HG02588 (cell line): Measurements from ENCODE around the gene TCF12.

Source experiments
- ATAC-seq: cut with Tn5 transposase; IDR thresholded peaks from one replicate; pipeline ENCODE4 v1.9.1; 2021; ENCODE audit warnings: mild to moderate bottlenecking, moderate library complexity; ENCODE audit not compliant: unreplicated experiment

The TCF12 gene

DNA sequence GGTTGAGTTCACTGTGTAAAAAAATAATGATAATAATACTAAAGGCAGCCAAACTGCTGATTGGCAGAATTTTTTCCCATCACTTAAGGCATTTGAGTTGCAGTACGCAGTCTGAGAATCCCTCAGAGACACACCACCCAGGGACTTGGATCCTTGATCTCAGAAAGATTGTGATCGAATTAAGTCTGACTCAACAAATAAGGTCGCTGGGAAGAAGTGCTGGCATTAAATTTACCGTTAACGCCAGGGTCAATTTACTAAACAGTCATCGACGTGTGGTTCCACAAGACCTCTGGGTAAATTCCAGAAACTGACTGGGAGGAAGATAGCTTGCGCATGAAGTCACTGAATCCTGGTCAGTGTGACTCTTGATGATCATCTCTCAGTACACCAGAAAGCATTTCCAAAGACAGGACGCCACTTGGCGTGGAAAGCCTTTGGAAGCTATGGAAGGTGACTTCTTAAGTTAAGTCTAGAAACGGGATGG is 409.6 kb downstream of the TCF12 start:
- no peak for ATAC-seq

DNA sequence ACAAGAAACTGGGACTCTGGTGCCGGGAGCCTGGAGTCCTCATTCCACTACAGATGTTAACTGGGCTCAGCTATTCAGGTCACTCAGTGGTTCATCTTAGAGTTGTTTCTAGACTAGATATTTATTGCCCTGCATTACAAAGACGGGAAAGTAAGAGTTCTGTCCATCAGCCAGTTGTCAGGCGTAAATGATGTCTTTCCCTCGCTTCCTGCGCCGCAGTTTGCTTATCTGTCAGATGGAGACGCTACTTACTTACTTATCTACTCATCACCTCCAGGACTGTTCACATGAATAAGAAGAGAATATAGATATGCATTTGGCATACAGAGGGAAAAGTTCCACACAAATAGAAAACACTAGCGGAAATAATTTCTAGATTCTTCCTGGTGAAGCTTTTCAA is 410.0 kb downstream of the TCF12 start:
- no peak for ATAC-seq

DNA sequence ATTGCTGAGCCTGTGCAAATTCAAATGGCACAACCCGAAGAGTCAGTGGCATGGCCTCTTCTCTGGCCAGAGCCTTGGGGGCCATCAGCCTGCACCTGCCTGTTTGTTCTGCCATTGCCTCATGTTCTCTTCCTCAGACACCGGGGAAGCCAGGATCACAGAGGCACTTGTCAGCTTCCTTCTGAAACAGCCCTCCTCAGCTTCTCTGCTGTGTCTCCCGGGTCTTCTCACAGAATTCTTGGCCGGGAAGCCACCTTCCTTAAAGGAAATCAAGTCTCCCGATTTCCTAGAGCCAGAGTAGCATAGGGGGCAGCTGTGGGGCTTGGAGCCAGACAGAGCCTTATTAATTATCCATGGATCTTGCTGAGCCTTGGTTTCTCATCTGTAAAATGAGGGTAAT is 410.5 kb downstream of the TCF12 start:
- ATAC-seq = no peak

DNA sequence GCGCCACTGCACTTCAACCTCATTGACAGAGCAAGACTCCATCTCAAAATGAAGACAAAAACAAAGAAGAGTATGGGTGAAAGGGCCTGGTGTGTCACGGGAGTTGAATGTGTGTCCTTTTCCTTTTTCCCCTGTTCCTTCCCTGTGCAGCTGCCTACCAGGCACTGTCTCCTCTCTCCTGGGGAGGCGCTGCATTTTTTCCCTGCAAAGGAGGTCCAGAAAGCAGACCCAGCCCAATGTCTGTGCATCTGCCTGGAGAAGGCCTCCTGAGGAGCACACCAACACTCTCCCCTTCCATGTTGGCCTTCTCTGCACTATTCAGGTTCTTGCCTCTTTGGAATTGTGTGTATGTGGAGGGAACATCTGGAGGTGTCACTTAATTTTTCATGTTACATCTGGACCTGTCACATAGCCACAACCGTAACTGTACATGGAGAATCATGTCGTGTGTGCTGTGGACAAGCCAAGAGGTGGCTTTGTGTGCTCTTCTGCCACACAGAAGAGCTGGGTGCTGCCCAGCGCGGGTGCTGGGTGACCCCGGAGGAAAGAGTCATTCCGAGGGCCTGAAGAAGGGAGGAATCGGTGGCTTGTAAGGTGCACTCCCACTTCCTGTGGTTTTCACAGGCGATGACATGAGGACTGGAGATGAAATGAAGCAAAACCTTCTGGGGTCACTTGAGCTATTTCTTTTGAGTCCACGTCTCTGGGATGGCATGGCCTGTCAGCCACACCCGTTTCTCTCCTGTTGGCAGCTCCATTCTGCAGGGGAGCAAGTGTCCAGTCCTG is 411.3 kb downstream of the TCF12 start:
- ATAC-seq = no peak

DNA sequence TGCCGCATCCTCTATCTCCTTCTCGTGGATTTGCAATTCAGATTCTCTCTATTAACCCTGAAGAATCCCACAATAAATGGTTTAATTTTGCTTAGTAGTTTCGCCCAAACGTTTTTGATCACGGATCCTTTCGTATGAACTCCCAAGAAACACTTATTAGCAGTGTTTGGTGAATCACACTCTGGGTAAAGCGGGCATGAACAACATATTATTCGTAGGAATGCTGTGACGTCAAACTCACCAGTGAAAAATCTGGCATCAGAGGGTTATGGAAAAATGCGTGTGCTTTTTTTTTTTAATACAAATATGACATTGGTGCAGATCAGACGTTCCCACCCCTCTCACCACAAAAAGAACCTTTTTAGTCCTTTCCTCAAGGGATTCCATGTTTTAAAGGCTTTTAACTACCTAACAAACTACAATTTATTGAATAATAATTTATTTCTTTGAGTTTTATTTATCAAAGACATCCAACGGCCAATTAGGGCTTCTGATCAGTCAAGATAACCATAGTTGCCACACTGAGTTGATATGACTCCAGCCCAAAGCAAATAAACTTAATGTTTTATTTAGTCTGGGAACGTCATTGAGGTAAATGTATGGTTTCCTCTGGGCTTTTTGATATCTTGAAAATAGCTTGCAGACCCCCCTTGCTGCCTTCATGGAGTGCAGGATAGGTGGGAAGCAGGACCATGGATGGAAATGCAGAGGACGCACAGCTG is 412.3 kb downstream of the TCF12 start:
- ATAC-seq = no peak

DNA sequence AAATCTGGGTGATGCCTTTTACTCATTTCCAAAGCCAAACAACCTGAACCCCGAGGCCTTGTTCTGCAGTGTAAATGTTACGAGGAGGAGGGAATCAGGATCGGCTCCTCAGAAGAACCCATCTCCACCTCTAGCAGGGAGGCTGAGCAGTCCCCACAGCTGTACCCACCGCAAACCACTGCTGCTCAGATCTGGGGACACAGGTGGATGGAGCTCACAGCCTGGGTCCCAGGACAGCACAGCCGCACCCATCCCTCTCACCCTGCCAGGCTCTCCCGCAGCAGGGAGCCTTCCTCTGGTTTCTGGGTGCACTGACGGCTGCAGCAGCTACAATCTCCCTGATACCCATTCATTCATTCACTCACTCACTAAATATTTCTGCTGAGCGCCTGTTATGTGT is 413.9 kb downstream of the TCF12 start:
- ATAC-seq = no peak

DNA sequence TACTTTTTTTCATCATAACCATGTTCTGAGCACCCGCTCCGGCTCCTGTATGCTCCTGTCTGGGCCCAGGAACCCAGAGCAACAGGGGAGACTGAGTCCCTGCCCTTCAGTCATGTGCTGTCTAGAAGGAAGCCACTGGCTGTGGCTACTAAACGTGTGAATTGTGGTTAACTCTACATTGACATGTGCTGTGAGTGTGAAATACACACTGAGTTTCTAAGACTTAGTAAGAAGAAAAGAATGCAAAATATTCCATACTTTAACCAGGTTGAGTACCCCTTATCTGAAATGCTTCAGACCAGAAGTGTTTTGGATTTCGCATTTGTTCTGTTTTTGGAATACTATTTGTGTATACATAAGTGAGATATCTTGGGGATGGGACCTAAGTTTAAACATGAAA is 415.0 kb downstream of the TCF12 start:
- no peak for ATAC-seq

DNA sequence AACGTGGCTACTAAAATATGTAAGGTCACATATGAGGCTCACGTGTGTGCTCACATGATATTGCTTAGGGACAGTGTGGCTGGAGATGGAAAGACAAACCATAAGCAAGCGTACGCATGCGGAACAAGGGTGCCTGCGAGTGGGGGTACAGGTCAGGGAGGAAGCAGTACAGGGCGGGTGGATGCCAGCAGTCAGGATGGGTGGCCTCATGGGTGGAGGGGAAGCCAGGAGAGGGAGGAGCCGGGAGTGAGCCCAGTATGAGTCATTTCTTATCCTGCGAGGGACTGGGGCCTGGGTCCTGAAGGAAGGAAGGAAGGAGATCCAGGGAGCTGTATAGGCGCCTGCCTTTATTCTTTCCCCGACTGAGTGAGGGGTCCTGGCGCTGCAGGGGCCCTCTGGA is 415.8 kb downstream of the TCF12 start:
- ATAC-seq = no peak

DNA sequence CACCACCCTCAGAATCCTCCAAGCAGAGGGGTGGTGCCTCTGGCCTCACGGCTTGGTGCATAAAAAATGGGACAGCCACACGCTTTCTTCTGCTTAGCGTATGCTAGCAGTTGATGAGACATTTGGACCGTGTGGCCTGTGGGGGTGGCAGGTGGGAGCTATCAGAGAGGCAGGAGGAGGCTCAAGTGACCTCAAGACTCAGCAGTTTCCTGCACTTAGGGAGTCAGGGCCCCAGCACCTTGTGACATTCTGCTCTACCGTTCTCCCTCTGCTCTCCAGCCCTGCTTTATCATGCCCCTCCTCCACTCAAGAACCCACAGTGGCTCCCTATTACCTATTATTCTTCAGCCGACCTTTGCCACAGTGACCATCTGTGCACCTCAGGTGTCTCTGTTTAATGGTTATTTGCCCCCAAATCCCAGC is 416.9 kb downstream of the TCF12 start:
- no peak for ATAC-seq

DNA sequence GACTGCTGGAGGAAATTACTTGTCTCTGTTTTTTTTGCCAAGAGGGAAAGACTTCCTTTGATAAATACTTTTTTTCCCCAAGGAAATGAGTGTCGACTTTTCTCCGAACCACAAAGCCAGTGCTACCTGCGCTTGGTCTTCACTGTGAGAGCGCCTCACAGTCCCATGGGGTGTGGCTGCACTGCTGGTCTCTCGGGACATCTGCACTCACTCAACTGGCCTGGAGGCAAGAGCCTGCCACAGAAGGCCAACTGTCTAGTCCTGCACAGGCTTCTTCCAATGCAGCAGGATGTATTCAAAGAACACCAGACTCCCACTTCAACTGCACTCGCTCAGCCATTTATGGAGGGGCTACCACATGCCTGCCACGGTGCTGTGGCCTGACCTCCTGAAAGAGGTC is 417.3 kb downstream of the TCF12 start:
- no peak for ATAC-seq

DNA sequence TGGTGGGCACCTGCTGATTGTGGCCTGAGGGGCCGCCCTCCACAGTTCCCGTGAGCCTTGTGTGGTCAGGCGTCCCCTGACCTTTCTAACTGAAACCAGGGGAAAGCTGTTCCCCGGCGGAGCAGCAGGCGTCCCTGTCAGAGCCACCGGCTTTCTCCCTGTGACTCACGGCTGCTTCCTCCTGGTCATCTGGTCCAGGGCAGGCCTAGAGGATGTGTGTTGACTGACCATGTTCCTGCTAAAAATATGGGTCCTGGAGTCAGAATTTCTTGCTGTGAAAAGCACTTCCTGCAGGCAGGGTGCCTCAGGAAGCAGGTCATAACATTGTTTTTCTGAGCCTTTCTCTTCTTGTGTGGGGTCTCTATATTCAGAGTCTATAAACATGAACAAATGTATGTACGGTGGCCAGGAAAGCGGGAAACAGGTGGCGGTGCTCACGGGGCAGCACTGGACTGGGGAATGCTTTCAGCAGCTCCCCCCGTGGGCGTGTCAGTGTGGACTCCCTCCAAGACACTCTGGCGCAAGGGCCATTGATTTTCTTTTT is 419.5 kb downstream of the TCF12 start:
- no peak for ATAC-seq

DNA sequence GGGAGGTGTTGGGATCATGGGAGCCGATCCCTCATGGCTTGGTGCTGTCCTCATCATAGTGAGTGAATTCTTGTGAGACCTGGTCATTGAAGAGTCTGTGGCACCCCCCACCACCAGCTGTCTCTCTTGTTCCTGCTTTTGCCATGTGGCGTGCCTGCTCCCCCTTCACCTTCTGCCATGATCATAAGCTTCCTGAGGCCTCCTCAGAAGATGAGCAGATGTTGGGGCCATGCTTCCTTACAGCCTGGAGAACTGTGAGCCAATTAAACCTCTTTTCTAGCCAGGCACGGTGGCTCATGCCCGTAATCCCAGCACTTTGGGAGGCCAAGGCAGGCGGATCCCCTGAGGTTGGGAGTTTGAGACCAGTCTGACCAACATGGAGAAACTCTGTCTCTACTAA is 420.9 kb downstream of the TCF12 start:
- ATAC-seq = no peak
